PC-9 (cell line): ENCODE measurements around the gene UBE4B.

Experiments
- CTCF ChIP-seq: fragments of 200-600 bp; sonication (generic); conservative IDR thresholded peaks from 2 replicates; pipeline ENCODE4 v1.6.1; 2017; ENCODE audit warnings: mixed run types, antibody characterized with exemption, mild to moderate bottlenecking, moderate library complexity
- EZH2 ChIP-seq: fragments of 200-600 bp; sonication (generic); IDR thresholded peaks from 2 replicates; pipeline ENCODE4 v1.8.0; 2017; ENCODE audit warnings: antibody characterized with exemption, low read depth

- TF ChIP-seq CTCF (no peak), EZH2 (no peak)
Measured at GRCh38 chr1:10074059-10074851, 41.5 kb downstream of the UBE4B start.
